Mesodermal cell (in vitro differentiated cells): ENCODE measurements around the gene DDX47. TPM values are rescaled to one million over a fixed set of nuclear protein-coding genes. Genes with fewer than 3 reads are reported as not detected.
A peak's percentile ranks its signal among the peaks of the same experiment; 100 is the strongest.

Experiments used
- H3K27ac ChIP-seq: 2 replicates; pipeline ENCODE4 v1.7.0; 2013; ENCODE audit warnings: mild to moderate bottlenecking, low read depth, low read length, moderate library complexity; ENCODE audit not compliant: severe bottlenecking
- H3K36me3 ChIP-seq: 2 replicates; pipeline ENCODE4 v1.7.1; 2013; ENCODE audit warnings: mild to moderate bottlenecking, low read length, moderate library complexity; ENCODE audit not compliant: control insufficient read depth, insufficient read depth
- H3K4me1 ChIP-seq: one replicate; pipeline ENCODE4 v1.7.1; 2013; ENCODE audit warnings: mild to moderate bottlenecking, low read length; ENCODE audit not compliant: insufficient read depth, control insufficient read depth, poor library complexity, severe bottlenecking
- H3K4me3 ChIP-seq: 2 replicates; pipeline ENCODE4 v1.7.0; 2013; ENCODE audit warnings: low read length, control low read depth, mild to moderate bottlenecking; ENCODE audit not compliant: insufficient read depth, poor library complexity, severe bottlenecking; ENCODE audit errors: extremely low read depth
- H3K9me3 ChIP-seq: 2 replicates; pipeline ENCODE4 v1.7.1; 2013; ENCODE audit warnings: mild to moderate bottlenecking, low read length, moderate library complexity; ENCODE audit not compliant: control insufficient read depth
- WGBS, 2 experiments: methylation state at CpG; one replicate each; pipeline ENCODE4 v1.1.5; 2013; ENCODE audit warnings: missing lambda C conversion rate in 2 of 2; ENCODE audit not compliant: insufficient coverage in 2 of 2; 5-methylcytosine and 5-hydroxymethylcytosine counted together
- polyA plus RNA-seq, 2 experiments: library from polyadenylated mRNA; stranded (reverse); fragments of 50-300 nt; gene quantifications; one replicate each; pipeline ENCODE4 v1.2.3, GENCODE V29; 2013

The DDX47 gene
- 54.2 TPM for polyA plus RNA-seq (2013, experiment 1 of 2)
- polyA plus RNA-seq (2013, experiment 2 of 2): 57.0 TPM

DNA sequence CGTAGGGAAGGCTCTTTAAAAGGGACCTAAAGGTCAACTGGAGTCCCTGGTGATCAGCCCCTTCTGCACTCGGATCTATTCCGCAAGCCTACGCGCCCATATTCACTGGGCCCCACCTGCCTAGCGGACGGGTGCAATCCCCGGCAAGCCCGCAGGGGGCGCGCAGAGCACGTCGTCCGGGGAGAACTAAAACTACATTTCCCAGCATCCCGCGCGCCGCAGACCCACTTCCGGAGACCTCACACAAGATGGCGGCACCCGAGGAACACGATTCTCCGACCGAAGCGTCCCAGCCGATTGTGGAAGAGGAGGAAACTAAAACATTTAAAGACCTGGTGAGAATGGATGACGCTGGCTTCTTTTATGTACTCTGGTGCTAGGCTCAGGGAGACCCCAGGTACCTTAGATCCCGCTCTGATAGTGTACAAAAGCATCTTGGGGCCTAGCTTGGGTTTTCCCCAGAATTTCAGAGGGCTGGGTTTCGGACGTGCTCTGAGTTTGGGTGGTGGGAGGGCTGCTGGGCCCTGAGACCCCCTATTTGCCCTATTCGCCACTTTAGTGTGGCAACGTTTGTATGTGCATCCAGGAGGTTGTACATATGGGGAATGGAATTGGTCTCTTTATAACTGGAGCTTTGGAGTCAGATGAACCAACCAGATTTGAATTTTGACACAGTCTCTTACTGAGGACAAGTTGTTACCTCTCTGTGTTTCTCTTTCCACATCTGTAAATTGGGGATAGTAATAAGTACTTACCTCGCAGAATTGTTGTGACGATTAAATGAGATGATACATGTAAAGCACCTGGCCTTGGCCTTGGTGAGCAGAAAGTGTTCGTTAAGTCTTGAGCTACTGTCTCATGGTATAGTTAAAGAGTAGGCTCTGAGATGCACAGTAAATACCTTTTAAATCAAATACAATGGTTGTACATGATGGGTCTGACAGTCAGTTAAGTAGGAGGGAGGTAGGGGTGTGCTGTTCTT lies at the start of gene DDX47:
TSS of gene DDX47 (plus strand) at position 227 of the 982 bp plus-strand sequence. CDS start at position 249, 22 bp downstream.
- Histone ChIP-seq H3K27ac (peak within 1 kb of the TSS; percentile 75), H3K4me1 (peaks cover 18% of the 10 kb centered on the region), H3K4me3 (peak within 1 kb of the TSS; percentile 91), H3K36me3 (peaks cover 39% of the 10 kb centered on the region), H3K9me3 (no peaks in the 10 kb centered on the region)
- WGBS, 2 experiments: 2 to 3% methylated on average over 22 to 26 of the region's 35 CpGs

DNA sequence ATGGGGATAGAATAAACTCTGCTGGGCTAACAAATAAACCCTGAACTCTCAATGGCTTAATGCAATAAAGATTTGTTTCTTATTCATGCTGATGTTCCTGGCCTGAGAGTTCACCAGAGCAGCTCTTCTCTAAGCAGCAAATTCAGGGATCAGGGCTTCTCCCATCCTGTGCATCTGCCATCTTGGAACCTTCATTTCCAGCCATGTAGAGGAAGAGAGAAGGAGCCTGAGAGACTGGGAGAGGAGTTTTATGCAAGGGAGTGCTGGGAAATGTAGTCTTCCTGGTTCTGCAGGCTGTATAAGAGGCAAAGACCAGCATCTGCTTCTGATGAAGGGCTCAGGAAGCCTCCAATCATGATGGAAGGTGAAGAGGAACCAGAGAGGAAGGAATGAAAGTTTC lies 48.3 kb upstream of the DDX47 start:
- Histone ChIP-seq H3K4me3 (no peak overlapping the region), H3K9me3 (no peaks in the 10 kb centered on the region), H3K27ac (no peak overlapping the region)

DNA sequence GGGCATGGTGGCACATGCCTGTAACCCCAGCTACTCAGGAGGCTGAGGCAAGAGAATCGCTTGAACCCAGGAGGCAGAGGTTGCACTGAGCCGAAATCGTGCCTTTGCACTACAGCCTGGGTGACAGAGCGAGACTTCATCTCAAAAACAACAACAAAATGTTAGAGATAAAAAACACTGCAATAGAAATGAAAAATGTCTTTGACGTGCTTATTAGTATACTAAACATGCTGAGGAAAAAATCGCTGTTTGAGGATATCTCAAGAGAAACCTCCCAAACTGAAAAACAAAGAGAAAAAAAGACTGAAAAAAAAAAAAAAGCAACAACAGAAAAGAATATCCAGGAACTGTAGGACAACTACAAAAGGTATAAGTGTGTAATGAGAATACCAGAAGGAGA lies 42.9 kb upstream of the DDX47 start:
- Histone ChIP-seq H3K27ac (no peak overlapping the region), H3K36me3 (no peaks in the 10 kb centered on the region), H3K4me1 (no peaks in the 10 kb centered on the region), H3K4me3 (no peak overlapping the region), H3K9me3 (no peaks in the 10 kb centered on the region)
- WGBS, 2 experiments: 88 to 100% methylated on average over 1 of the region's 6 CpGs

More for the DNA sequence above, 48.3 kb upstream of the DDX47 start:
- no peaks in the 10 kb centered on the region for H3K36me3 ChIP-seq
- no peaks in the 10 kb centered on the region for H3K4me1 ChIP-seq

DNA sequence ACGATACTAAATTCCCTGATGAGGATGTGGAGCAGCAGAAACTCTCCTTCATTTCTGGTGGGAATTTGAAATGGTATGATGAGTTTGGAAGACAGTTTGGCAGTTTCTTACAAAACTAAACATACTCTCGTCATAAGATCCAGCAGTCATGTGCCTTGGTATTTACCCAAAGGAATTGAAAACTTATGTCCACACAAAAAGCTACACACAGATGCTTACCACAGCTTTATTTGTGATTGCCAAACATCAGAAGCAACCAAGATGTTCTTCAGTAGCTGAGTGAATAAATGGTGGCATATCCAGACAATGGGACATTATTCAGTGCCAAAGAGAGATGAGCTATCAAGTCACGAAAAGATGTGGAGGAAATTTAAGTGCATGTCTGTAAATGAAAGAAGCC lies 38.4 kb upstream of the DDX47 start:
- H3K27ac ChIP-seq: no peak overlapping the region

DNA sequence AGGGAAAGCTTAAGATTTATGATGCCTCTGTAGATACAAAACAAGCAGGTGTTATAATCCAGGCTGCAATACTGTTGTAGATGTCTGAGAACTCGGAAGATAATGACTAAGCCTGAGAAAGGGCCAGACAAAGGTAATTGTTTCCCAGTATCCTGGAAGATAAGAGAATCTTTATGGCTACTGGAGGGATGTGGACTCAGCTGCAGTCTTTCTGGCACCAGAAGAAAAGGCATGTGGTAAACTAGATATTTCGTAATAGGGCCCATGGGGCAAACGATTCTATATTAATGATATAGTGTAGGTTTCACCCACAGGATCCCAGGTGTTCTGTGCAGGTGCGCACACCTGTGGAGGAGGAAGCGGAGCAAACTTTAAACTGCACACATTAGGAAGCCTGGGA lies 36.9 kb upstream of the DDX47 start:
- 67 to 82% methylated on average over 1 to 4 of the region's 5 CpGs for WGBS, 2 experiments
- no peak overlapping the region for H3K27ac ChIP-seq
- H3K4me1 ChIP-seq: no peaks in the 10 kb centered on the region

More for the DNA sequence above, 38.4 kb upstream of the DDX47 start:
- Histone ChIP-seq H3K36me3 (no peaks in the 10 kb centered on the region), H3K4me1 (no peaks in the 10 kb centered on the region), H3K9me3 (no peaks in the 10 kb centered on the region), H3K4me3 (no peak overlapping the region)
- 88 to 93% methylated on average over 1 to 2 of the region's 3 CpGs for WGBS, 2 experiments

DNA sequence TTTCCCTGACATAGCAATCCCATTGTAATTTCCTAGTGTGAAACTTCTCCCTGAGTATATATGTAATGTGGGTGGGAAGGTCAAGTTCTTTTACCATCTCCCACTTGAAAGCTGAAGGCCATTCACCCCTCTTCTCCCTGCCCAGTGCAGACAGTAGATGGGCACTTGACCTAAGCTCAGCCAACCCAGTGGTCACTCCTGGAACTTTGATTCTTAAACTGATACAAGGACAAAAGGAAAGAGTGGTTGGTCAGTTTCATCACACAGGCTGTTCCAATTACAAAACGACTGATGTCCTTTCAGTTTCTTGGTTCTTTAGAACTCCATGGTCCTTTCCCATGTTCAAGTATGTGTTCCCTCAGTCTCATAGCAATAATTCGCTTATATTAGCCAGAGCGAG lies 36.1 kb upstream of the DDX47 start:
- Histone ChIP-seq H3K4me1 (no peaks in the 10 kb centered on the region), H3K27ac (no peak overlapping the region), H3K4me3 (no peak overlapping the region), H3K9me3 (no peaks in the 10 kb centered on the region), H3K36me3 (no peaks in the 10 kb centered on the region)
- WGBS, 2 experiments: 67 to 100% methylated on average over 1 of the region's 3 CpGs

More for the DNA sequence above, 36.9 kb upstream of the DDX47 start:
- no peaks in the 10 kb centered on the region for H3K36me3 ChIP-seq
- H3K4me3 ChIP-seq: no peak overlapping the region
- H3K9me3 ChIP-seq: no peaks in the 10 kb centered on the region

DNA sequence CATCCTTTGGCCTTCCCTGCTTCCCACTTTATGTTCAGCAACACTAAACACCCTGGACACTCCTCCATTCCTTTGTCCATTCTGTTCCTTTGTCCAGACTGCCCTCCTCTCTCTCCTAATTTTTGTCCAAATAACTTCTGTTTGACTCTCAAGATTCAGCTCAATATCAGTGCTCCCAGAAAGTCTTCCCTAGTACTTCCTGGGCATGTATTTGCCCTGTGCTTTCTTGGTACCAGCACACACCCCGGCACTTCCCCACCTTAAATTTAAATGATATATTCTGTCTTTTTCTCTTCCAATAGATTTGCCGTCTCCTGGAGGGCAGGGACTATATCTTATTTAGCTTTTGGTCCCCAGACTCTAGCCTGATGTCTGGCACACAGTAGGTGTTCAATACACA lies 34.1 kb upstream of the DDX47 start:
- WGBS, 2 experiments: 90% methylated on average over 2 of the region's 2 CpGs; no CpG with 5 or more reads in 1 of the 2 experiments
- H3K9me3 ChIP-seq: no peaks in the 10 kb centered on the region
- H3K27ac ChIP-seq: no peak overlapping the region
- H3K4me1 ChIP-seq: no peaks in the 10 kb centered on the region
- no peak overlapping the region for H3K4me3 ChIP-seq
- no peaks in the 10 kb centered on the region for H3K36me3 ChIP-seq

DNA sequence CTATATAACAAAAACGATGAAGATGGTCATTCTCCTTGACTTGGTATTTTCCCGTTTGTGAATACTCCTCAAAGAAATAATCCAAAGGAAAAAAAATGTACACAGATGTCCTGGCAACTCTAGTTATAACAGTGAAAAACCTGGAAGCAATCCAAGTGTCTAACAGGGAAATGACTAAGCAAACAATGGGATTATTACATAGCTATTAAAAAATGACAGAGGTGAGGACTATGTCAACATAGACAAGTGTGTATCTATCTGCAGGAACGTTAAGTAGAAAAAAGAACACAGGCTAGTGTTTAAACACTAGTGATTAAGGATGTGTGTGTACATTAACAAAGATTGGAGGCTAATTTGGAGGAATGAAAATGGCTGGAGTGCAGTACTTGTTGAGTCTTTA lies 33.6 kb upstream of the DDX47 start:
- H3K36me3 ChIP-seq: no peaks in the 10 kb centered on the region
- H3K4me3 ChIP-seq: no peak overlapping the region
- WGBS, 2 experiments: 73 to 88% methylated on average over 1 to 3 of the region's 3 CpGs
- no peaks in the 10 kb centered on the region for H3K4me1 ChIP-seq
- H3K9me3 ChIP-seq: no peaks in the 10 kb centered on the region
- no peak overlapping the region for H3K27ac ChIP-seq

DNA sequence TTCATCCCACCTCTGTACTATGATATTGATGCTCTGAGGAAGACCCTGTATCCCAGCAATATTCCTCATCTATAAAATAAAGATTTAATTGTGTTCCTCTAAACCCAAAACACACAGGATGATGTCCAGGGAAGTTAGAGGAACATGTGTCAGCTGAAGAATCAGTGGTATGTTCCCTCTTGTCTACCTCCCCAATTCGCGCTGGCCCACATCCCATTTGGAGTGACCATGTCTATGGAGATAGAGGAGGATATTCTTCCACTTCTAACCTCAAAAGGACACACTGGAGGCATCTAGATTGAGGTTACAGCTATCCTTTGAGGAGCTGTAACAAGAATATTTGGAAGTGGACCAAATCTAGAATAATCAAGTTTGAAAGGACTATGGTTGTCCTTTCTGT lies 29.0 kb upstream of the DDX47 start:
- H3K36me3 ChIP-seq: no peaks in the 10 kb centered on the region
- WGBS, 2 experiments: no CpG with 5 or more reads among the region's 2 CpGs
- no peaks in the 10 kb centered on the region for H3K9me3 ChIP-seq
- no peak overlapping the region for H3K27ac ChIP-seq
- H3K4me3 ChIP-seq: no peak overlapping the region
- H3K4me1 ChIP-seq: peaks cover 10% of the 10 kb centered on the region

DNA sequence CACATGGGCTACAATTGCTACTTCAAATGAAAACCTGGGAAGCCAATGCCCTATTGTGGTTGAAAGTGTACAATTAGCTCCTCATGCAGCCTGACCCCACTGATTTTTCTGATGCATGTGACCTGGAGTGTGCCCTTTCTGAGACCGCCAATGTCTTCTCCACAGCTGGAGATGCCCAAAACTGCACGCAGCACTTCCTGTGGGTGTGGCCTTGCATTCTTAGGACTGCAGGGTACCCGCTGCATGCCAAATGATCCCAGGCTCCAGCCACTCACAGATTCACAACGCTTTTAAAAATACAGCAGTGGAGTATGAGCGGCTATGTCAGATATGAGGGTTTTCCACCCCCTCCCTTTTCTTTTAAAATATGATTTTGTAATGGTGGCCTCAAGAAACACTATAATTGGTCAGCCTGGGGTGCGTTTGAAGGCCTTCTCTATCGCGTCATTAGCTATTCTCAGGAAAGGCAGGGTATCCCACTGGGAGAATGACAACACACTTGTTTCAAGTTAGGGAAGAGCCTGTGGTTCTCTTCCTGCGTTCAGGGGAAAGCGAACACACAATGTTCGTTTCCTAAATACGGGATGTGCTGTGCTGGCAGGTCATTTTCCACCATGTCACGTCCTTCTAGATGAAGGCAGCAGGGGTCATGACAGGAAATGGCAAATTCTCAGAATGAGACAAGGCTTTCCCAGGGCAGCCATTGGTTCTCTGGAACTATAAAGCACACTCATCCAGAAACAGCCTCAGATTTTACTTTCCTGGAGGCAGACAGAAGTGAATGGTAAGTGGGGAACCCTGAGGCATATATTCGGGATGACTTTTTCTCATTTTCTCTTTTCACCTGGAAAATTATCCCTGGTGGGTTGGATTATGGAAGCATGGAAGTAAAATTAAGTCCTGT lies 28.0 kb upstream of the DDX47 start, which contains the start of gene APOLD1:
TSS of gene APOLD1 (plus strand) at position 749 of the 904 bp plus-strand sequence. CDS start at position 782, 33 bp downstream.
- 42 to 43% methylated on average over 7 to 10 of the region's 14 CpGs for WGBS, 2 experiments
- Histone ChIP-seq H3K27ac (peak within 1 kb of the TSS; percentile 55), H3K36me3 (no peaks in the 10 kb centered on the region), H3K9me3 (no peaks in the 10 kb centered on the region), H3K4me3 (peak within 1 kb of the TSS; percentile 32), H3K4me1 (peaks cover 10% of the 10 kb centered on the region)
